RKO (cell line): ENCODE data around the gene ZMYND11.

ENCODE experiments used
- DNase-seq: peaks from one replicate; pipeline ENCODE4 v3.0.0-alpha.2; 2016; ENCODE audit warnings: low spot score

ZMYND11 gene

GRCh38 chr10:135132-135600 lies at the start of gene ZMYND11:
Gene ZMYND11, plus strand, starts transcription at chr10:135455. Its CDS starts 44,558 bp downstream, at chr10:180013.
- peak; percentile 51 for DNase-seq

DNA sequence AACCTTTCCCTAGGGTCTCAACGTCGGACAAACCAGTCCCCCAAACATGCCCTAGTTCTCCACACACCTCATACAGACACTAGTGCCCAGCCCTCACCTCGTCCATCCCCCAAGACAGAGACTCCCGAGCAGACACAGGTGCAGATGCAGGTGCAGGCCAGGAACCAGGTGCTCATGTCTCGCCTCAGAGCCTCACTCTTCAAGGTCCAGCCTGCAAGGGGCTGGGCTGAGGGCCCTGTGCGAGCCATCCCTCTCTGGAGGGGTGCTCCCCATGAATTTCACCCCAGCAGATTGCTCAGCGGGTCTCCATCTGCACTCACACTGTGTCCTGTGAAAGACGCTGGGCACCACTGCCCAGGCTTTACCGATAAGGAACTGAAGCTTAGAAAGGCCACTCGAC lies 49.2 kb upstream of the ZMYND11 start:
- no peak for DNase-seq

GRCh38 chr10:87177-88080 lies 47.8 kb upstream of the ZMYND11 start:
- no peak for DNase-seq

DNA sequence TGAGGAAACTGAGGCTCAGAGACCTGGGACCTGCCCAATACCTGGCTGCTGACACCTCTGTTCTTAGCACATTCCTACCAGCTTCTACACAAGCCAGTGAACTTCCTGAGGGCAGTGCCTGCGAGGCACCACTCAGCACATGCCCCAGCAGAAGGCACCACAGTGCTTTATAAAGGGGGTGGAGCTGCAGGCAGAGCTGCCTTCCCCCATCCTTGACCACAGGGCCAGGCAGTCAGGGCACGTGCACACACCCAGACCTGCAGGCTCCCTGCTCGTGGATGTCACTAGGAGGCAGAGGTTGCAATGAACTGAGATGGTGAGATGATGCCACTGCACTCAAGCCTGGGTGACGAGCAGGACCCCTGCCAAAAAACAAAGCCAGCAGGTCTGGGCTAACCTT lies 47.0 kb upstream of the ZMYND11 start:
- no peak for DNase-seq

DNA sequence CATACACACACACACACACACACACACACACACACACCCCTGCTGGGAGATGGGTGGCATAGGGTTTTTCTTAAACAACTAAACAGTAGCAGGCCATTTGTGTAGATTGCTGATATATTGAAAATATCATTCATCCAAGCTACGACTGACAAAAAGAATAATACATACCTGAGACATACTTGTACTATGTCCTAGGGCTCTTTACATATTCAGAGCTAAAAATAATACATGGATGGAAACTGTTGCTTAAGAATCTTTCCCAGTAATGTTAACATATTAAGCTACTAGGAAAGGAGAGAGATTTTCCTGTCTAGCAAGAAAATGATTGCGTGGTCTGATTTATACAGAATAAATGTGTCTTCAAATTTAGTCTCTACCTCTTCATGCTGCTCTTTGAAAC lies 46.0 kb upstream of the ZMYND11 start:
- no peak for DNase-seq

DNA sequence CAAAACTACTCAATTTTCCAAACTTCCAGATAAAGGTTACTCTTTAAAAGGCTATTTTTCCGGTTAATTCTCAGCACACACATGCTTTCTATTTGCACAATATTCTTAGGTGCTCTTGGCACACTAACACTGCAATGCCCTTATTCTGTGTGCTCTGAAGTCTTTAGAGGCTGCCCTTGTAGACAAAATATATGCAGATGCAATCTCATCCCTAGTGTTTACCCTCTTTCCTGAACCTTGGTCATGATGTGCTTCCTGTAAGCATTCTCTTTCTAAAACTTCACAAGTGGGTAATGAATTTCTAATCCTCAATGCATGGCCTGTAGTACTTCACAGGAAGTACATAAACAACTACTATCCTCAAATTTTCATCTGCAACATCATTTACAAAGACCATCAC lies 45.1 kb upstream of the ZMYND11 start:
- DNase-seq, result no peak

GRCh38 chr10:91313-91712 lies 43.9 kb upstream of the ZMYND11 start:
- DNase-seq, result no peak

DNA sequence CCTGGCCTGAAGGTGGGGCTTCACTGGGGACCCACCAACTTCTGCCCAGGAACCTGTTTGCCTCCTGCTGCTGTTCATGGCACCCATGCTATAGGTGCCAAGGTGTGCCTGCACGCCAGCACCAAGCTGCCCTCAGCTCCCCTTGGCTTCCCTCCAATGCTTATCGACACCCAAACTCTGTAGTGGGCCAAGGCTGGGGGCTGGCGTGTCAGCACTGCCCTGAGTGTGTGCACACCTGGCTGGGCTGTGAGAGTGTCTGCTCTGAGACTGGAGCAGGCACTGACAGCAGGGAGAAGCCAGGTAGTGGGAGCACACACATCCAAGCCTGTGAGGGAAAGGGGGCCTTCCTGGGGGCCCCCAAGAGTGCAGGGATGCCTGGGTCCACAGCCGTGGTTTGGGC lies 43.1 kb upstream of the ZMYND11 start:
- DNase-seq, result no peak

GRCh38 chr10:92846-93245 lies 42.4 kb upstream of the ZMYND11 start:
- DNase-seq, result no peak

DNA sequence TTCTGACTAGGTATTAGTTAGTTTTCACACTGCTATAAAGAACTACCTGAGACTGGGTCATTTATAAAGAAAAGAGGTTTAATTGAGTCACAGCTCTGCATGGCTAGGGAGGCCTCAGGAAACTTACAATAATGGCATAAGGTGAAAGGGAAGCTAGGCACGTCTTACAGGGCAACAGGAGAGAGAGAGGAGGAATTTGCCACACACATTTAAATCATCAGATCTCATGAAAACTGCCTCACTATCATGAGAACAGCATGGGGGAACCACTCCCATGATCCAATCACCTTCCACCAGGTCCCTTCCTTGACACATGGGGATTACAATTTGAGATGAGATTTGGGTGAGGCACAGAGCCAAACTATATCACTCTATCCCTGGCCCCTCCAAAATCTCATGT lies 40.6 kb upstream of the ZMYND11 start:
- no peak for DNase-seq

GRCh38 chr10:95356-96115 lies 39.7 kb upstream of the ZMYND11 start:
- no peak for DNase-seq

GRCh38 chr10:96466-96865 lies 38.8 kb upstream of the ZMYND11 start:
- DNase-seq, result no peak

DNA sequence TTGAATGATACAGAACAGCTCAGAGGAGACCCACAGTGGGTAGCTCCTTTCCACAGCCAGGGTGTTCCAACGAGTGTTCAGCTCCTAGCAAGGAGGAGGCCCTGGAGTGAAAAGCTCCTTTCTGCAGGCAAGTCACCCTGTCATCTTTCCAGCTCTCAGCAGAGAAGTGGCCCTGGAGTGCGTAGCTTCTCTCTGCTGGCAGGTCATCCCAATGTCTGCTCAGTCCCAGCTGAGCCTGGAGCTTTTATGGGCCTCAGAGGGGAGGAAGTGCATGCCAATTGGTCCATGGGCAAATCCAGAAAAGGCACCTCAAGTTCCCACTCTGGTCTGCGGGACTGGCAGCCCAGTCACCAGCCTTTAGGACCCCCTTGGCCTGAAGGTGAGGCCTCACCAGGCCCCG lies 30.8 kb upstream of the ZMYND11 start:
- no peak for DNase-seq

DNA sequence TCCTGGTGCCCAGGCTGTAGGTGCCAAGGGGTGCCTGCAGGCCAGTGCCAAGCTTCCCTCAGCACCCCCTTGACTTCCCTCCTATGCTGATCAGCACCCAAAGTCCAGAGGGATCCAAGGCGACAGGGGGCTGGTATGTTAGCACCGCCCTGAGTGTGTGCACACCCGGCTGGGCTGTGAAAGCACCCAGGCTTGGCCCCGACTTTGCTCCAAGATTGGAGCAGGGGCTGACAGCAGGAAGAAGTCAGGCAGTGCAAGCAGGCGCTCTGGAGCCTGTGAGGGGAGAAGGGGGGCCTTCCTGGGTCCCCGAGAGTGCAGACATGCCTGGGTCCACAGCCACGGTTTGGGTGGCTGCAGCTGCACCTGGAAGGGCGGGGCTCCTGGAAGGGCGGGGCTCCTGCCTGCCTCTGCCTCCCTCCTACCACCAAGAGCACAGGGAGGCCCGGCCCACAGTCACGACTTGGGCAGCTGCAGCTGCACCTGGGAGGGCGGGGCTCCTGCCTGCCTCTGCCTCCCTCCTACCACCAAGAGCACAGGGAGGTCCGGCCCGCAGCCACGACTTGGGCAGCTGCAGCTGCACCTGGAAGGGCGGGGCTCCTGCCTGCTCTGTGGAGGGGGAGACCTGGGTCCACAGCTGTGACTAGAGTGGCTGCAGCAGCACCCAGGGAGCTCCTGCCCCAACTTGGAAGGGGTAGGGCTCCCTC lies 30.2 kb upstream of the ZMYND11 start:
- no peak for DNase-seq

DNA sequence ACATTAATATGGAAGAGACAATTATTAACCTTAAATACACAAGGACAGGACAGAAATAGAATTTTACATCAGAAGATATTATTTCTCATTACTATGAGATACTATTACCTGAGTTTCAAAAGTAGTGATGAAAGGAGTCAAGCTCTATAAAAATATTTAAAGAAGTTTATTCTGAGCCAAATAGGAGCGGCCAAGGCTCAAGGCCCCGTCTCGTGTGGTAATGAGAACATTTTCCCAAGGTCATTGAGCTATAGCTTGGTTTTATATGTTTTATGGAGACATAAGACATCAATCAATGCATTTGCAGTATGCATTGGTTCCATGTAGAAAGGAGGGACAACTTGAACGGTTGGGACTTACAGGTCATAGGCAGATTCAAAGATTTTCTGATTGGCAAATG lies 29.4 kb upstream of the ZMYND11 start:
- no peak for DNase-seq

- DNase-seq, result no peak
These were observed 28.5 kb upstream of the ZMYND11 start for GRCh38 chr10:106740-107139.

DNA sequence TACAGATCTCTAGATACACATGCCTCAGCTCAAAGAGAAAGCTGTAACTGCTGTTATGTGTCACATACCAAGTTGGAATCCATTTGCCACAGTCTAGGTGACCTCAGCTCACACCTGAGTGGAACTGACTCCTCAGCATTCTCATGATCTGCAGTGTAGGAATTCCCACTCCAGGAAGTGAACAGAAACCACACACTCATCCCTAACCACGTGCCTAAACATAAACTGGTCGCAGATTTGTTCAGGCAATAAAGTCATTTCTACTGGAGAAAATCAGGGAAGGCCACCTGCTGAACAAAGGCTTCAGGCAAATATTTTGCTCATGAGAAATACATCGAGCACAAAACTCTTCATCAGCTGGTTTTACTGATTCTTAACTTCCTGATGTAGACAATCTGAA lies 23.0 kb upstream of the ZMYND11 start:
- DNase-seq, result peak; percentile 15

DNA sequence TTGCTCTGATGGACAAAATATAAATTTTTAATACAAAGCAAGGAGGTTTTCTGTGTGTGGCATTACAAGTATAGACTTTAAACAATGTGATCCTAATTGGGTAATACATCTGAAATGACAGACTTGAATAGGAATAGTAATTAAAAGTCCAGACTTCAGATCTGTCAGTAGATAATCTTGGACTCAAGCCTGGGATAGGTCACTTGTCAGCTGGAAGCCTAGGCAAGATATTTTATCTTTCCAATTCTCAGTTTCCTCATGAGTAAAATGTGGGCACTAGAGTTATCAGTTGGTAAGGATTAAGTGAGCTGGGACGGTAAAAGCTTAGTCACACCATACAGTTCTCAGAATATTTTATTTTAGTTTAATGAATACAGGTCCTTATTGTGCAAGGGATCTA lies 10.4 kb upstream of the ZMYND11 start:
- no peak for DNase-seq

GRCh38 chr10:127612-128432 lies 7.4 kb upstream of the ZMYND11 start:
- DNase-seq, result no peak

- DNase-seq, result no peak
These were observed 5.4 kb upstream of the ZMYND11 start for GRCh38 chr10:129810-130209.
